Thoracic aorta (tissue), 2 donors: Measurements from ENCODE around the gene KAZN. TPM values are rescaled to one million over a fixed set of nuclear protein-coding genes. Genes with fewer than 3 reads are reported as not detected.

Source experiments
- ATAC-seq: fragments of 150-250 bp; one replicate; pipeline ENCODE4 v1.8.0; 2017; ENCODE audit warnings: low read depth; ENCODE audit not compliant: insufficient number of reproducible peaks, low FRiP score
- DNase-seq: peaks from one replicate; pipeline ENCODE4 v3.0.0-alpha.2; 2020; ENCODE audit warnings: low spot score
- H3K27ac ChIP-seq, 2 donors: fragments of 200-600 bp; sonication (generic); 1 replicate in 1 of 2; 2 replicates in 1 of 2; pipeline ENCODE4 v1.5.1; 2016; ENCODE audit warnings: mild to moderate bottlenecking in 2 of 2, moderate library complexity in 2 of 2
- H3K27me3 ChIP-seq: fragments of 200-600 bp; sonication (generic); replicated peaks from 2 replicates; pipeline ENCODE4 v1.6.0; 2016; ENCODE audit warnings: mild to moderate bottlenecking; ENCODE audit not compliant: insufficient read depth
- H3K36me3 ChIP-seq: fragments of 200-600 bp; sonication (generic); one replicate; pipeline ENCODE4 v1.5.1; 2016
- H3K4me1 ChIP-seq, 2 donors: fragments of 200-600 bp; sonication (generic); 1 replicate in 1 of 2; 2 replicates in 1 of 2; pipeline versions ENCODE4 v1.5.1 to v1.6.0; 2016; ENCODE audit warnings: low read depth in 2 of 2, mild to moderate bottlenecking in 1 of 2; ENCODE audit not compliant: control insufficient read depth in 1 of 2
- H3K4me3 ChIP-seq: fragments of 200-600 bp; sonication (generic); 2 replicates; pipeline ENCODE4 v1.5.1; 2016; ENCODE audit warnings: mild to moderate bottlenecking
- H3K9me3 ChIP-seq: fragments of 200-600 bp; sonication (generic); 2 replicates; pipeline ENCODE4 v1.5.1; 2016
- CTCF ChIP-seq: fragments of 200-600 bp; sonication (generic); IDR thresholded peaks from one replicate; pipeline ENCODE4 v1.5.1; 2019; ENCODE audit warnings: antibody characterized with exemption
- total RNA-seq, 2 donors: library from RNA; depleted of rRNA; stranded (reverse); fragments of >200 nt; gene quantifications; one replicate each; pipeline versions ENCODE4 v1.1.0 to v1.2.3, GENCODE V29; 2016

KAZN gene
- total RNA-seq, 2 donors from 2014 or later: 17.4 to 30.3 TPM

- no peak overlapping the region for H3K4me3 ChIP-seq
- DNase-seq (no peak), ATAC-seq (no peak)
- no peak for TF ChIP-seq CTCF
- no peaks in the 10 kb centered on the region for H3K9me3 ChIP-seq
- H3K4me1 ChIP-seq: no peaks in the 10 kb centered on the region
- H3K27me3 ChIP-seq: no peaks in the 10 kb centered on the region
- H3K27ac ChIP-seq: no peak overlapping the region
- H3K36me3 ChIP-seq: no peaks in the 10 kb centered on the region
These were observed 301.2 kb downstream of the KAZN start for GRCh38 chr1:14899686-14900085.

GRCh38 chr1:14901371-14901954 is 303.0 kb downstream of the KAZN start:
- H3K36me3 ChIP-seq: no peaks in the 10 kb centered on the region
- DNase-seq (no peak), ATAC-seq (no peak)
- H3K27ac ChIP-seq: no peak overlapping the region
- TF ChIP-seq CTCF: no peak
- no peaks in the 10 kb centered on the region for H3K27me3 ChIP-seq
- H3K4me1 ChIP-seq: no peaks in the 10 kb centered on the region
- H3K4me3 ChIP-seq: no peak overlapping the region
- H3K9me3 ChIP-seq: no peaks in the 10 kb centered on the region

- ATAC-seq (no peak), DNase-seq (no peak)
- Histone ChIP-seq H3K27me3 (no peaks in the 10 kb centered on the region), H3K4me1 (no peaks in the 10 kb centered on the region), H3K27ac (no peak overlapping the region), H3K36me3 (no peaks in the 10 kb centered on the region), H3K4me3 (no peak overlapping the region), H3K9me3 (no peaks in the 10 kb centered on the region)
- no peak for TF ChIP-seq CTCF
These were observed 305.4 kb downstream of the KAZN start for GRCh38 chr1:14903922-14904321.

GRCh38 chr1:14906665-14907064 is 308.2 kb downstream of the KAZN start:
- no peaks in the 10 kb centered on the region for H3K9me3 ChIP-seq
- DNase-seq (no peak), ATAC-seq (no peak)
- no peaks in the 10 kb centered on the region for H3K27me3 ChIP-seq
- H3K4me3 ChIP-seq: no peak overlapping the region
- H3K4me1 ChIP-seq: peaks cover 7 to 17% of the 10 kb centered on the region in 2 donors
- no peaks in the 10 kb centered on the region for H3K36me3 ChIP-seq
- no peak overlapping the region for H3K27ac ChIP-seq
- TF ChIP-seq CTCF: no peak

- DNase-seq (no peak), ATAC-seq (no peak)
- Histone ChIP-seq H3K27ac (no peak overlapping the region), H3K36me3 (no peaks in the 10 kb centered on the region), H3K9me3 (no peaks in the 10 kb centered on the region), H3K4me3 (no peak overlapping the region), H3K27me3 (no peaks in the 10 kb centered on the region), H3K4me1 (peaks cover 7 to 21% of the 10 kb centered on the region in 2 donors)
- no peak for TF ChIP-seq CTCF
These were observed 308.9 kb downstream of the KAZN start for GRCh38 chr1:14907416-14907815.
